ENCODE results near the gene ZNF746. TPM values are rescaled to one million over a fixed set of nuclear protein-coding genes. Genes with fewer than 3 reads are reported as not detected.

The ZNF746 gene
- total and polyA plus RNA-seq, 9 of the 15 experiments (the other 6 are each of a cell fraction or from before 2014, with no cell fraction given): 1.7 to 31.6 (median 13.3) TPM

DNA sequence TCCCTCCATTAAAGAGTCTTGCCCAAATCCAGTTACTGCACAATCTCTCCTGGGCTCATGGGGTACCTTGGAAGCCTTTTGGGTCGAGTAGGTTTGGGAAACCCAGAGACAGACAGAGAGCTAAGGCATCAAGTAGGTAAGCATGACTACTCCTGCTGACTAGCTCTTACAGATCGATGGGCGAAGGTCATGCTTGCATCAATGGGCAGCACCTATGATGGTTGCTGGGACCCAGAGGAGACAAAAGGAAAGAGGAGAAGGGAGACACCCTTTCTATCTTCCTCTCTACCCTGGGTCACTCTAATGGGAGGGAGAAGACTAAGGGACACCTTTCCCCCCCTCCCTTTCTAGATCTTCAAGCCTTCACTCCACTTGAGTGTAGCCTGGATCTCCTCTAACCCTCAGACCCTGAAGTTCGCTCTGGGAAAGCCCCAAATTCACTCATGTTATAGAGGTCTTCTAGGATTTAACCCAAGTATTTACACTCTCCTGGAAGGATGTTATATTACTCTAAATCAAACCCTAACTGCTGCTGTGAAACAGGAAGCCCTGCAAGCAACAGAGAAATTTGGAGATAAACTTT lies 31.6 kb upstream of the ZNF746 start (continued):
- TF ChIP-seq, protein P1, sequence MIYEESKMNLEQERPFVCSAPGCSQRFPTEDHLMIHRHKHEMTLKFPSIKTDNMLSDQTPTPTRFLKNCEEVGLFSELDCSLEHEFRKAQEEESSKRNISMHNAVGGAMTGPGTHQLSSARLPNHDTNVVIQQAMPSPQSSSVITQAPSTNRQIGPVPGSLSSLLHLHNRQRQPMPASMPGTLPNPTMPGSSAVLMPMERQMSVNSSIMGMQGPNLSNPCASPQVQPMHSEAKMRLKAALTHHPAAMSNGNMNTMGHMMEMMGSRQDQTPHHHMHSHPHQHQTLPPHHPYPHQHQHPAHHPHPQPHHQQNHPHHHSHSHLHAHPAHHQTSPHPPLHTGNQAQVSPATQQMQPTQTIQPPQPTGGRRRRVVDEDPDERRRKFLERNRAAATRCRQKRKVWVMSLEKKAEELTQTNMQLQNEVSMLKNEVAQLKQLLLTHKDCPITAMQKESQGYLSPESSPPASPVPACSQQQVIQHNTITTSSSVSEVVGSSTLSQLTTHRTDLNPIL (CRISPR knock-in tag; IDR thresholded peaks at IDR 0.05): no peak
- TF ChIP-seq GATAD2B (IDR thresholded peaks at IDR 0.05; ENCODE audit: borderline replicate concordance): no peak
- TF ChIP-seq ZNF764 (CRISPR knock-in tag; IDR thresholded peaks at IDR 0.05; ENCODE audit: low read depth): no peak
- no peak for TF ChIP-seq MTA2 (IDR thresholded peaks at IDR 0.05; ENCODE audit: low read depth)
- TF ChIP-seq SMC3 (conservative IDR thresholded peaks at IDR 0.05; ENCODE audit: insufficient read depth, low read depth, low read length): no peak
- no peak for TF ChIP-seq CREBBP (IDR thresholded peaks at IDR 0.05; ENCODE audit: low read depth, low read length)
- no peak; the same call in 1 of the 2 replicates for TF ChIP-seq FOXP1 (CRISPR knock-in tag; IDR thresholded peaks at IDR 0.05)
- no peak for TF ChIP-seq PCBP1 (IDR thresholded peaks at IDR 0.05; ENCODE audit: low read depth, low read length, poor library complexity, severe bottlenecking)
- no peak for TF ChIP-seq NEUROD1 (IDR thresholded peaks at IDR 0.05; ENCODE audit: borderline replicate concordance, low read depth, low read length, partially characterized antibody)
- no peak for TF ChIP-seq FOXK1 (CRISPR knock-in tag; IDR thresholded peaks at IDR 0.05; ENCODE audit: borderline replicate concordance)
- no peak for TF ChIP-seq SAP30 (IDR thresholded peaks at IDR 0.05; ENCODE audit: borderline replicate concordance, insufficient read depth, low read depth, low read length, poor library complexity, severe bottlenecking)
- peak; percentile 86 for TF ChIP-seq EHMT2 (IDR thresholded peaks at IDR 0.05)
- no peak for TF ChIP-seq ZNF347 (CRISPR knock-in tag; IDR thresholded peaks at IDR 0.05; ENCODE audit: low read depth)
- no peak for TF ChIP-seq RBBP5 (IDR thresholded peaks at IDR 0.05; ENCODE audit: borderline replicate concordance, insufficient read depth, low read length, poor library complexity, severe bottlenecking)
- peak; percentile 75; the same call in 1 of the 2 replicates for TF ChIP-seq XRCC5 (IDR thresholded peaks at IDR 0.05; ENCODE audit: low read depth, low read length)
- no peak for TF ChIP-seq MECOM (CRISPR knock-in tag; IDR thresholded peaks at IDR 0.05)
- TF ChIP-seq NFRKB (IDR thresholded peaks at IDR 0.05; ENCODE audit: low read depth): no peak
- TF ChIP-seq ZNF224 (CRISPR knock-in tag; IDR thresholded peaks at IDR 0.05): no peak
- no peak for TF ChIP-seq ZNF785 (CRISPR knock-in tag; IDR thresholded peaks at IDR 0.05)
- no peak for TF ChIP-seq NUFIP1 (IDR thresholded peaks at IDR 0.05; ENCODE audit: partially characterized antibody)
- TF ChIP-seq ARID1B (IDR thresholded peaks at IDR 0.05): no peak
- no peak for TF ChIP-seq ZNF77 (CRISPR knock-in tag; IDR thresholded peaks at IDR 0.05)
- TF ChIP-seq, protein P2, sequence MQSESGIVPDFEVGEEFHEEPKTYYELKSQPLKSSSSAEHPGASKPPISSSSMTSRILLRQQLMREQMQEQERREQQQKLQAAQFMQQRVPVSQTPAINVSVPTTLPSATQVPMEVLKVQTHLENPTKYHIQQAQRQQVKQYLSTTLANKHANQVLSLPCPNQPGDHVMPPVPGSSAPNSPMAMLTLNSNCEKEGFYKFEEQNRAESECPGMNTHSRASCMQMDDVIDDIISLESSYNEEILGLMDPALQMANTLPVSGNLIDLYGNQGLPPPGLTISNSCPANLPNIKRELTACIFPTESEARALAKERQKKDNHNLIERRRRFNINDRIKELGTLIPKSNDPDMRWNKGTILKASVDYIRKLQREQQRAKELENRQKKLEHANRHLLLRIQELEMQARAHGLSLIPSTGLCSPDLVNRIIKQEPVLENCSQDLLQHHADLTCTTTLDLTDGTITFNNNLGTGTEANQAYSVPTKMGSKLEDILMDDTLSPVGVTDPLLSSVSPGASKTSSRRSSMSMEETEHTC (IDR thresholded peaks at IDR 0.05): no peak
- TF ChIP-seq, protein P3, sequence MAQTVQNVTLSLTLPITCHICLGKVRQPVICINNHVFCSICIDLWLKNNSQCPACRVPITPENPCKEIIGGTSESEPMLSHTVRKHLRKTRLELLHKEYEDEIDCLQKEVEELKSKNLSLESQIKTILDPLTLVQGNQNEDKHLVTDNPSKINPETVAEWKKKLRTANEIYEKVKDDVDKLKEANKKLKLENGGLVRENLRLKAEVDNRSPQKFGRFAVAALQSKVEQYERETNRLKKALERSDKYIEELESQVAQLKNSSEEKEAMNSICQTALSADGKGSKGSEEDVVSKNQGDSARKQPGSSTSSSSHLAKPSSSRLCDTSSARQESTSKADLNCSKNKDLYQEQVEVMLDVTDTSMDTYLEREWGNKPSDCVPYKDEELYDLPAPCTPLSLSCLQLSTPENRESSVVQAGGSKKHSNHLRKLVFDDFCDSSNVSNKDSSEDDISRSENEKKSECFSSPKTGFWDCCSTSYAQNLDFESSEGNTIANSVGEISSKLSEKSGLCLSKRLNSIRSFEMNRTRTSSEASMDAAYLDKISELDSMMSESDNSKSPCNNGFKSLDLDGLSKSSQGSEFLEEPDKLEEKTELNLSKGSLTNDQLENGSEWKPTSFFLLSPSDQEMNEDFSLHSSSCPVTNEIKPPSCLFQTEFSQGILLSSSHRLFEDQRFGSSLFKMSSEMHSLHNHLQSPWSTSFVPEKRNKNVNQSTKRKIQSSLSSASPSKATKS (CRISPR knock-in tag; IDR thresholded peaks at IDR 0.05): no peak
- peak in 1 of 3 experiments; percentile 70 for TF ChIP-seq YY1 (IDR thresholded peaks at IDR 0.05; ENCODE audit: borderline replicate concordance in 1 of 3, control insufficient read depth in 1 of 3, extremely low read depth in 1 of 3, insufficient read depth in 3 of 3, insufficient read length in 1 of 3, insufficient replicate concordance in 2 of 3, low read depth in 1 of 3, low read length in 2 of 3)

Measured in K562 (cell line).